Bronchial epithelial cell (primary cell): ENCODE measurements around the gene SLC20A1. TPM values are rescaled to one million over a fixed set of nuclear protein-coding genes. Genes with fewer than 3 reads are reported as not detected.

Experiments
- DNase-seq: peaks from one replicate; pipeline ENCODE4 v3.0.0-alpha.2; 2010; ENCODE audit warnings: low read depth
- FAIRE-seq: peaks from 2 replicates; lab custom pipeline; 2011; peaks lifted over from hg19 to GRCh38; lab: Jason Lieb, UNC
- H3K27me3 ChIP-seq: 2 replicates; pipeline ENCODE4 v1.5.1; 2011; ENCODE audit warnings: low read length; ENCODE audit not compliant: control insufficient read depth, insufficient read depth
- H3K36me3 ChIP-seq: 2 replicates; pipeline ENCODE4 v1.5.1; 2011; ENCODE audit warnings: low read length; ENCODE audit not compliant: control insufficient read depth, insufficient read depth
- H3K4me3 ChIP-seq: 2 replicates; pipeline ENCODE4 v1.5.1; 2011; ENCODE audit warnings: mild to moderate bottlenecking, low read depth, low read length, control low read depth
- CTCF ChIP-seq: IDR thresholded peaks from 2 replicates; pipeline ENCODE4 v1.5.1; 2011; ENCODE audit warnings: mild to moderate bottlenecking, moderate library complexity, low read length, control low read depth, inconsistent platforms; ENCODE audit not compliant: insufficient read depth, severe bottlenecking
- total RNA-seq: library from RNA; depleted of rRNA; stranded (reverse); fragments of >200 nt; gene quantifications from 2 replicates; pipeline ENCODE4 v1.2.1, GENCODE V29; 2014

Gene SLC20A1
- total RNA-seq, 1 donor from 2014 or later = 63.4 TPM

GRCh38 chr2:112693596-112693995 lies 47.9 kb downstream of the SLC20A1 start:
- TF ChIP-seq CTCF = no peak
- FAIRE-seq = no peak
- Histone ChIP-seq H3K4me3 (no peak overlapping the region), H3K36me3 (no peaks in the 10 kb centered on the region), H3K27me3 (no peaks in the 10 kb centered on the region)
- no peak for DNase-seq

- no peak for DNase-seq
- no peak for TF ChIP-seq CTCF
- Histone ChIP-seq H3K27me3 (no peaks in the 10 kb centered on the region), H3K4me3 (no peak overlapping the region), H3K36me3 (no peaks in the 10 kb centered on the region)
- no peak for FAIRE-seq
These were observed 48.4 kb downstream of the SLC20A1 start for GRCh38 chr2:112694182-112694581.

GRCh38 chr2:112698834-112699515 lies 53.2 kb downstream of the SLC20A1 start:
- H3K36me3 ChIP-seq = no peaks in the 10 kb centered on the region
- DNase-seq (no peak), FAIRE-seq (no peak)
- no peaks in the 10 kb centered on the region for H3K27me3 ChIP-seq
- TF ChIP-seq CTCF = no peak
- no peak overlapping the region for H3K4me3 ChIP-seq

- FAIRE-seq = no peak
- no peaks in the 10 kb centered on the region for H3K27me3 ChIP-seq
- H3K4me3 ChIP-seq = no peak overlapping the region
- H3K36me3 ChIP-seq = no peaks in the 10 kb centered on the region
- TF ChIP-seq CTCF = no peak
- DNase-seq = no peak
These were observed 54.4 kb downstream of the SLC20A1 start for GRCh38 chr2:112699984-112700667.

GRCh38 chr2:112701052-112701451 lies 55.3 kb downstream of the SLC20A1 start:
- H3K27me3 ChIP-seq = no peaks in the 10 kb centered on the region
- DNase-seq (no peak), FAIRE-seq (no peak)
- H3K36me3 ChIP-seq = no peaks in the 10 kb centered on the region
- TF ChIP-seq CTCF = no peak
- H3K4me3 ChIP-seq = no peak overlapping the region
